ENCODE measurements around the gene SCLT1.
A peak's percentile ranks its signal among the peaks of the same experiment; 100 is the strongest.

SCLT1 gene

GRCh38 chr4:128957459-128957858 is 135.9 kb downstream of the SCLT1 start:
- DNase-seq (ENCODE audit: low spot score) = no peak

DNA sequence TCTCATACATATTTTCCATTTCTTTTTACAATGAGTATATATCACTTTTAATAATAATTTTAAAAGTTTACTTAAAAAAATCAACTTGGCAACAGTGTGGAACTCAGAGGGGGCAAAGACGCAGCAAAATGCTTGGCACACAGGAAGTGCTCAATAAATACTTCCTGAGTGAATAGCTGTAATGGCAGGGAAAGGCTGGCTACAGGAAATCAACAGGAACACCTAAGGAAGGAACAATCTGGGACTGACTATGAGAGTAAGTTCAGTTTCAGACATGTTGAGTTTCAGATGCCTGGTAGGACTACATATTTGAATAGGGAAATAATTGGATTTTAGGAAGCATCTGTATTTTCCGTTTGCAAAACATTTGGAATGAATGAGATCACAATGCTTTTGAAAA is 137.6 kb downstream of the SCLT1 start:
- DNase-seq (ENCODE audit: low spot score) = no peak

DNA sequence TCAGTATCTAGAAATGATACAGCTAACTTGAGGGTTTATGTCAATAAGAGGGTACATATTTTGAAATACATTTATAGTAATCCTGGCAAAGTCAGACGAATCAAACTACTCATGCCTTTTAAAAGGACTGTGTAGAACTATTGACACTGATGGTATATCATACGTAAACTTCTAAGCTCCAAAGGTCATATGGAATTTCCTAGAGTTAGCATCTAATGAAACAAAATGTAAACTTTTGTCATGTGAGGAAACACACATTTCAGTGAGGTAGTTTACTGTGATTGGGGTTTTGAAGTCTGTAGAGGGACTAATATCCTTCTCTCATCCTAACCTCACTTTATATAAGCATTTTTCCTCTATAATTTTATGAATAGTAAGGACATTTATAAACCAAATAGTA is 138.4 kb downstream of the SCLT1 start:
- DNase-seq (ENCODE audit: low spot score) = no peak

DNA sequence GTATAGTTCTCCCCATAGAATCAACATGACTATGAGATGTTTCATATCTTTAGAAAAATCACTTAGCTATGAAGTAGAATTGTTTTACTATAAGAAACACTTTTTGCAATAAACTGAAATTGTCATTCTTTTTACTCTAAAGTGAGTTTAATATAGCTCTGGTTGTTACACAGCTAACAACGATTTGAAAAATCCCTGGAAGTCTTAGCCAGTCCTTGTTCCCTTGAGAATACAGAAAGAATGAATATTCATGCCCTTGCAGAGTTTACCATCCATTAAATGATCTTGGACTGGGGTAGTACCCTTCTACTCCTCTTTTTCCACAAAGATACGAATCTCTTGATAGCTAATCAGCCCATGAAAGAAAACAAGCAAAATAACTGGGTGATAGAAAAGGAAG is 142.0 kb downstream of the SCLT1 start:
- DNase-seq (ENCODE audit: low spot score) = peak; percentile 4

GRCh38 chr4:128950796-128951195 is 142.5 kb downstream of the SCLT1 start:
- no peak for DNase-seq (ENCODE audit: low spot score)

- no peak for DNase-seq (ENCODE audit: low spot score)
Measured at GRCh38 chr4:128946916-128947315, 146.4 kb downstream of the SCLT1 start.

GRCh38 chr4:128942607-128943006 is 150.7 kb downstream of the SCLT1 start:
- no peak for DNase-seq (ENCODE audit: low spot score)

DNA sequence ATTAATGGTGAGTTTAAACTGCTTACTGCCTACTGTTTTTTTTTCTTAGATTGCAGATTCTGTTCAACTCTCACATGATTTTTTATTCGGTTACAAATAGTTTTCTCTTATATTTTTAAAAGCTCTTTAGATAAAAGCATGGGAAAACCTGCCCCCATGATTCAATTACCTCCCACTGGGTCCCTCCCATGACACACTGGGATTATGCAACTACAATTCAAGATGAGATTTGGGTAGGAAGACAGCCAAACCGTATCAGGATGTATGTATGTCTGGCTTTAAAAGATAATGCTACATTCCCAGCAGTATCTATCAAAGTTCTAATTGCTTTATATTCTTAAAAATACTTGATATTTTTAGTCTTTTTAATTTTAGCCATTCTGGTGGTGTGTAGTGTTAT is 152.4 kb downstream of the SCLT1 start:
- no peak for DNase-seq (ENCODE audit: low spot score)

- DNase-seq (ENCODE audit: low spot score) = no peak
Measured at GRCh38 chr4:128930051-128930450, 163.3 kb downstream of the SCLT1 start.

GRCh38 chr4:128924951-128925350 is 168.4 kb downstream of the SCLT1 start:
- DNase-seq (ENCODE audit: low spot score) = no peak

GRCh38 chr4:128921954-128922353 is 171.4 kb downstream of the SCLT1 start:
- DNase-seq (ENCODE audit: low spot score) = no peak

DNA sequence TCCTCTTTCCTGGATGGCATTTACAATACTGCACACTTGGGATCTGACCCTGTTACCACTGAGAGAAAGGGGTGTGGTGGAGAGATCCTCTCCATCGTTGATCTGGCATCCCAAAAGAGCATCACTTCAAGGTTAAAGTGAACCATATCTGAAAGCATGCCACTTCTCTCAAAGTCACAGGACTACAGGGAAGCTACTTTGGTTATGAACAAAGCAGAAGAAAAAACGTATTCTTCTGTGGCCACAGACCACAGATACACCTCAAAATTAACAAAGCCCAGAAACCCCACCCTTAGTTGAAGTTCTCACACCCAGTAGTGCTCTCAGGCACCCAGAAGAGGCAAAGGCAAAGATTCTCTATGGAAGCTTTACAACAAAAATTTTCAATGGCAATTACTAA is 175.6 kb downstream of the SCLT1 start:
- no peak for DNase-seq (ENCODE audit: low spot score)

DNA sequence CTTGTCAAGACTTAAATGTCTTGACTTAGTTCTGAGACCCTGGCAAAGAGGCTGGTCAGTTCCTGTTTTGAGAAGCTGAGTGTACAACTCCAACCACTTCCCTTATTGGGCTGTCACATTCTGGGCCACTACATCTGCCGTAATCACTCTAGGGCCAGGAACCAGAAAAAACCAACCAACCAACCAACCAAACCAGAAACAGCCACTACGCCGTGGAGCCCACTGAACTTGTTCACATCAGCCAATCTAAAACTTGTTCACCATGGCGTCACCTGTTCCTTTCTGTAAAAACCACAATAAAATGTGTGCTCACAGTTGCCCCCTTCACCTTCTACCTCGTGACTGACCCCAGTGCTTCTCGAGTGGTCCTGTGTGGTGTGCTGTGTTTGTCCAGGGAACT is 176.5 kb downstream of the SCLT1 start:
- DNase-seq (ENCODE audit: low spot score) = no peak

DNA sequence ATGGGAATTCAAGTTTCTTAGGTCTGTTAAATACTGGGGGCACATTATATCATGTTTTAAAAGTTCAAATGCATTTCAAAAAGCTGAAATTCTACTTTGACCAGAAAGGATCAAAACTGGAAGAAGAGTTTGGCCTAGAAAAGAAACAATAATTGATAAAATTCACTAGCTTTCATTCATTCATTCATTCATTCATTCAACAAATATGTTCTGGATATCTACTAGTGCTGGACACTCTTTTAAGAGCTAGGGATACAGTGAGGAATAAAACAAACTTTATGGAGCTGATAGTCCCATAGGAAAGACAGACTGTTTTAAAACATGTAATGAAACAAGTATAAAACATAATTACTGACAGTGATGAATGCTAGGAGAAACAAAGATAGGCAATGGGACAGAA is 177.8 kb downstream of the SCLT1 start:
- DNase-seq (ENCODE audit: low spot score) = no peak

DNA sequence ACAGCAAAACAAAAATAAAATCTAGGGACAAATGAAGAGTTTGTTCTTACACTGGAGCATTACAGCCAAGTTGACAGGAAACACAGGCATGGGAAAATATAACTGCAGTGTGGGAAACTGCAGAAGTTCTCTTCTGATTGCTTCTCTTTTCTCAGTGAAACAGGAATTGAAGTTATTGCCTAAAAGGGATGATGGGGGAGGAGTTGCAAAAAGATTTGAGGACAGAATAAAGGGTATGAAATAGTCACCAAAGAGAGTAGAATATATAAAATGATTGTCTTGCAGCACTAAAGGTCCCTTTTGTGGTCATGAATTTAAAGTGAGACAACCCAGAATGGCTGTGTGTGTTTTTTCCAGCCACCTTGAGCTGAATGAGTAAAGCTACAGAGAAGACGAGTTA is 180.1 kb downstream of the SCLT1 start:
- DNase-seq (ENCODE audit: low spot score) = no peak

GRCh38 chr4:128908735-128909134 is 184.6 kb downstream of the SCLT1 start:
- no peak for DNase-seq (ENCODE audit: low spot score)

DNA sequence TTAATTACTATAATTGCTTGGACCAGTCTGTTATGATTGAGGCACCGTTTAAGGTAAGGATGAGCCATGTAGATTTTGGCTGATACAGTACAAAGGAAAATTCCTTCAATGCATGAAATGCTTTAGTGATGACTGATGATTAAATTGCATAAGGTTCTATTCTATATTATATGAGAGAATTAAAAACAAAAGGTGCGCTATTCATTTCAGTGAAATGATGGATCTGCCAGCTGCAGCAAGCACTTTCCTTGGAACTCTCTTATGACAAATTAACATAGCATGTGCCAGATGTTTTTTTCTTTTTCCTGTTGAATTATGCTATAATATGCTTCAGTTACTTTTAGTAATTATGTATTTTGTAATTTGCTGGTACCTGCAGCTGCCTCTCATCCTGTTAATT is 185.4 kb downstream of the SCLT1 start:
- DNase-seq (ENCODE audit: low spot score) = no peak

- DNase-seq (ENCODE audit: low spot score) = no peak
Measured at GRCh38 chr4:128906581-128906980, 186.8 kb downstream of the SCLT1 start.

DNA sequence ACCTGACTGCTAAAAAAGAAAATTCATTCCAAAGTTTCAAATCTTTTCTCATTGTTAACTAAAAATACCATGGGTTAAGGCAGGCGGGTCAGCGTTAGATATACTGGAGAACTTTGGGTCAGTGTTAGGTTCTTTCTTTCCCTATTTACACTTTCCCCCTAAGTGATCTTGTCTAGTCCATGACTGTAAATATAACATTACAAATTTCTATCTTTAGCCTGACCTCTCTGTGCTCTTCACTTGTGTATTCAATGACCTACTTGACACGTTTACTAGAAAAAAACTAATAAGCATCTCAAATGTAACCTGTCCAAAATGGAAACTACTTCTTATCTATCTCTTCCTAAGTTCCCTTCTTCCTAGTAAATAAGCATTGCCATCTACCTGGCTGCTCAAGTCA is 188.5 kb downstream of the SCLT1 start:
- no peak for DNase-seq (ENCODE audit: low spot score)

GRCh38 chr4:128880662-128881061 is 212.7 kb downstream of the SCLT1 start:
- DNase-seq (ENCODE audit: low spot score) = no peak

DNA sequence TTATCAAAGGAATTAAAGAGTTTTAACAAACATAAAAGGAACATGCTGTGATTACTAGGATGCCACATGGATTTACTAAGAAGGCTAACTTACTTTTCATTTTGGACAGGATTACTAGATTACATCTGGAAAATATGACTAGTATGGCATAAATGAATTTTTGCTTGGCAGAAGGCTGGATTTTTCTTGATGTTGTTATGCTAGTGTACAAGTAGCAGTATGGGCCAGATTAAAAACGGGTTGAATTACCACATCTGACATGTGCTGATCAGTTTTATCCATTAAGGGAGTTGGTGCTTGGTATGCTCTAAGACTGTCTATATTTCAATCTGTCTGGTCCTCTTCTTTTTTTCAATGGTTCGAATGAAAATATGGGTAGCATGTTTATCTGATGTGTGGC is 213.4 kb downstream of the SCLT1 start:
- no peak for DNase-seq (ENCODE audit: low spot score)

GRCh38 chr4:128879283-128879682 is 214.1 kb downstream of the SCLT1 start:
- DNase-seq (ENCODE audit: low spot score) = no peak

GRCh38 chr4:128877934-128878333 is 215.4 kb downstream of the SCLT1 start:
- no peak for DNase-seq (ENCODE audit: low spot score)

GRCh38 chr4:128876200-128876599 is 217.1 kb downstream of the SCLT1 start:
- DNase-seq (ENCODE audit: low spot score) = no peak

GRCh38 chr4:128871948-128872347 is 221.4 kb downstream of the SCLT1 start:
- DNase-seq (ENCODE audit: low spot score) = peak; percentile 36
